Esophagus mucosa (tissue), 1 donor: Measurements from ENCODE around the gene GUCY2D. TPM values are rescaled to one million over a fixed set of nuclear protein-coding genes. Genes with fewer than 3 reads are reported as not detected.
"Not testable (repeated sequence)": the region's sequence is repeated elsewhere in the genome, so short reads cannot be mapped to it uniquely, and the experiment has no call there.

Experiments used
- ATAC-seq: fragments of 200-7000 bp; cut with Tn5 transposase; one replicate; pipeline ENCODE4 v1.9.1; 2020
- total RNA-seq: library from RNA; stranded (reverse); gene quantifications from one replicate; pipeline ENCODE4 v1.2.4, GENCODE V29; 2023
- donor health status: DM: yes; HTN: yes; CAD: no.

The GUCY2D gene
- 3.5 TPM for total RNA-seq

GRCh38 chr17:8001976-8002720, at the start of gene GUCY2D:
GUCY2D (plus strand) TSS chr17:8002615; CDS start chr17:8003048, 433 bp downstream.
- no peak for ATAC-seq

GRCh38 chr17:7953266-7953665, 49.1 kb upstream of the GUCY2D start:
- not testable (repeated sequence) for ATAC-seq

- ATAC-seq = no peak
These were observed 46.8 kb upstream of the GUCY2D start for GRCh38 chr17:7955414-7956227.

GRCh38 chr17:7956228-7956965, 46.0 kb upstream of the GUCY2D start:
- no peak for ATAC-seq

GRCh38 chr17:7959503-7960253, 42.7 kb upstream of the GUCY2D start:
- no peak for ATAC-seq

GRCh38 chr17:7961421-7961820, 41.0 kb upstream of the GUCY2D start:
- no peak for ATAC-seq

GRCh38 chr17:7967751-7968150, 34.7 kb upstream of the GUCY2D start:
- no peak for ATAC-seq

- ATAC-seq = no peak
These were observed 33.0 kb upstream of the GUCY2D start for GRCh38 chr17:7969433-7969832.

- no peak for ATAC-seq
These were observed 30.8 kb upstream of the GUCY2D start for GRCh38 chr17:7971651-7972050.

GRCh38 chr17:7972131-7972785, 30.2 kb upstream of the GUCY2D start:
- no peak for ATAC-seq

- no peak for ATAC-seq
These were observed 27.7 kb upstream of the GUCY2D start for GRCh38 chr17:7974638-7975131.

GRCh38 chr17:7977039-7977438, 25.4 kb upstream of the GUCY2D start:
- ATAC-seq = no peak

- no peak for ATAC-seq
These were observed 24.6 kb upstream of the GUCY2D start for GRCh38 chr17:7977805-7978204.

- no peak for ATAC-seq
These were observed 20.2 kb upstream of the GUCY2D start for GRCh38 chr17:7982173-7982572.

- no peak for ATAC-seq
These were observed 19.7 kb upstream of the GUCY2D start for GRCh38 chr17:7982666-7983065.

- ATAC-seq = no peak
These were observed 17.5 kb upstream of the GUCY2D start for GRCh38 chr17:7984904-7985303.

- ATAC-seq = no peak
These were observed 15.1 kb upstream of the GUCY2D start for GRCh38 chr17:7987112-7987893.

- peak; percentile 66 for ATAC-seq
These were observed 13.7 kb upstream of the GUCY2D start for GRCh38 chr17:7988750-7989178.

GRCh38 chr17:7989781-7990655, 12.4 kb upstream of the GUCY2D start:
- ATAC-seq = peak; percentile 90

- no peak for ATAC-seq
These were observed 9.9 kb upstream of the GUCY2D start for GRCh38 chr17:7992516-7992915.
